Epithelial cell of esophagus (primary cell): ENCODE data around the gene MCRIP1.

Experiments
- DNase-seq: peaks from one replicate; pipeline ENCODE4 v3.0.0; 2010; ENCODE audit warnings: low read depth
- H3K4me3 ChIP-seq: 2 replicates; pipeline ENCODE4 v1.5.1; 2011; ENCODE audit warnings: mild to moderate bottlenecking, low read length, control low read depth
- TF ChIP-seq, protein P1 (sequence below): IDR thresholded peaks from 2 replicates; pipeline ENCODE4 v1.5.1; 2011; ENCODE audit warnings: low read depth, mild to moderate bottlenecking, low read length, control low read depth, inconsistent platforms; ENCODE audit not compliant: insufficient read depth; ENCODE audit errors: missing control alignments

The MCRIP1 gene

DNA sequence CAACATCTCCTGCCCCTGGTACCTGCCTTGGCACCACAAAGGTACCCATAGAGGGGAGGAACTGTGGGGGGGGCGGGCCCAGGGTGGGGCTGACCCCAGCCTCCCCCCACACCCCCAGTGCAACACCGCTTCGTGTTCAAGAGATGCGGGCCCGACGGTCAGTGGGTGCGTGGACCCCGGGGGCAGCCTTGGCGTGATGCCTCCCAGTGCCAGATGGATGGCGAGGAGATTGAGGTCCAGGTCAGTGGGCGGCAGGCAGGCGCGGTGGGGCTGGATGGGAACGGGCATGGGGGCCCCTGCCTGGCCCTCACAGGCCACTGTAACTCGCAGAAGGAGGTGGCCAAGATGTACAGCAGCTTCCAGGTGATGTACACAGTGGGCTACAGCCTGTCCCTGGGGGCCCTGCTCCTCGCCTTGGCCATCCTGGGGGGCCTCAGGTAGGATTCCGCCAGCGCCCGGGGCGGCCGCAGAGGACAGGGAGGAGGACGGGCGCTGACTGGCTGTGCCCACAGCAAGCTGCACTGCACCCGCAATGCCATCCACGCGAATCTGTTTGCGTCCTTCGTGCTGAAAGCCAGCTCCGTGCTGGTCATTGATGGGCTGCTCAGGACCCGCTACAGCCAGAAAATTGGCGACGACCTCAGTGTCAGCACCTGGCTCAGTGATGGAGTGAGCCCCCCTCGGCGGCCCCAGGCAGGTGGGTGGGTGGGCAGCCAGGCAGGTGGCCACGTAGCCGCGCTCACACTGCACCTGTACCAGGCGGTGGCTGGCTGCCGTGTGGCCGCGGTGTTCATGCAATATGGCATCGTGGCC is 22.0 kb downstream of the MCRIP1 start:
- no peak for DNase-seq
- TF ChIP-seq, protein P1, sequence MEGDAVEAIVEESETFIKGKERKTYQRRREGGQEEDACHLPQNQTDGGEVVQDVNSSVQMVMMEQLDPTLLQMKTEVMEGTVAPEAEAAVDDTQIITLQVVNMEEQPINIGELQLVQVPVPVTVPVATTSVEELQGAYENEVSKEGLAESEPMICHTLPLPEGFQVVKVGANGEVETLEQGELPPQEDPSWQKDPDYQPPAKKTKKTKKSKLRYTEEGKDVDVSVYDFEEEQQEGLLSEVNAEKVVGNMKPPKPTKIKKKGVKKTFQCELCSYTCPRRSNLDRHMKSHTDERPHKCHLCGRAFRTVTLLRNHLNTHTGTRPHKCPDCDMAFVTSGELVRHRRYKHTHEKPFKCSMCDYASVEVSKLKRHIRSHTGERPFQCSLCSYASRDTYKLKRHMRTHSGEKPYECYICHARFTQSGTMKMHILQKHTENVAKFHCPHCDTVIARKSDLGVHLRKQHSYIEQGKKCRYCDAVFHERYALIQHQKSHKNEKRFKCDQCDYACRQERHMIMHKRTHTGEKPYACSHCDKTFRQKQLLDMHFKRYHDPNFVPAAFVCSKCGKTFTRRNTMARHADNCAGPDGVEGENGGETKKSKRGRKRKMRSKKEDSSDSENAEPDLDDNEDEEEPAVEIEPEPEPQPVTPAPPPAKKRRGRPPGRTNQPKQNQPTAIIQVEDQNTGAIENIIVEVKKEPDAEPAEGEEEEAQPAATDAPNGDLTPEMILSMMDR: no peak
- no peak overlapping the region for H3K4me3 ChIP-seq

DNA sequence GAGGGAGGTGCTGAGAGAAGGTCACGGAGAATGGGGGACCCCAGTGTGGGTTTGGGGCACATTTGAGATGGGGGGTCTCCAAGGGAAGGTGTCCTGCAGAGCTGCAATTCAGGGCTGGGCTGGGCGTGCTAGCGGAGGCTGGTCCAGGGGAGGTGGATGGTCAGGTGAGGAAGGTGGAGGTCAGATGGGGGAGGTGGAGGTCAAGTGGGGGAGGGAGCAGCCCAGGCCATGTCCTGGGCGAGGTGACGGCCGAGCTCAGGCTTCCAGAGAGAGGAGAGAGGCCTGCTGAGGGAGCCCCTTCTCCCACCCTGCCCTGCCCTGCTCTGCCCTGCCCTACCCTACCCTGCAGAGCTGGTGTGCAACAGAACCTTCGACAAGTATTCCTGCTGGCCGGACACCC is 22.6 kb downstream of the MCRIP1 start:
- H3K4me3 ChIP-seq: no peak overlapping the region
- TF ChIP-seq, protein P1: no peak
- no peak for DNase-seq

DNA sequence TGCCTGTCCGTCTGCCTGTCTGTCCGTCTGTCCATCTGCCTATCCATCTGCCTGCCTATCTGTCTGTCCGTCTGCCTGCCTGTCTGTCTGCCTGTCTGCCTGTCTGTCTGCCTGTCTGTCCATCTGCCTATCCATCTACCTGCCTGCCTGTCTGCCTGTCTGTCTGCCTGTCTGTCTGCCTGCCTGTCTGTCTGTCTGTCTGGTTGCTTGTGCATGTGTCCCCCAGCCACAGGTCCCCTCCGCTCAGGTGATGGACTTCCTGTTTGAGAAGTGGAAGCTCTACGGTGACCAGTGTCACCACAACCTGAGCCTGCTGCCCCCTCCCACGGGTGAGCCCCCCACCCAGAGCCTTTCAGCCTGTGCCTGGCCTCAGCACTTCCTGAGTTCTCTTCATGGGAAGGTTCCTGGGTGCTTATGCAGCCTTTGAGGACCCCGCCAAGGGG is 23.5 kb downstream of the MCRIP1 start:
- H3K4me3 ChIP-seq: no peak overlapping the region
- DNase-seq: no peak
- TF ChIP-seq, protein P1: no peak

DNA sequence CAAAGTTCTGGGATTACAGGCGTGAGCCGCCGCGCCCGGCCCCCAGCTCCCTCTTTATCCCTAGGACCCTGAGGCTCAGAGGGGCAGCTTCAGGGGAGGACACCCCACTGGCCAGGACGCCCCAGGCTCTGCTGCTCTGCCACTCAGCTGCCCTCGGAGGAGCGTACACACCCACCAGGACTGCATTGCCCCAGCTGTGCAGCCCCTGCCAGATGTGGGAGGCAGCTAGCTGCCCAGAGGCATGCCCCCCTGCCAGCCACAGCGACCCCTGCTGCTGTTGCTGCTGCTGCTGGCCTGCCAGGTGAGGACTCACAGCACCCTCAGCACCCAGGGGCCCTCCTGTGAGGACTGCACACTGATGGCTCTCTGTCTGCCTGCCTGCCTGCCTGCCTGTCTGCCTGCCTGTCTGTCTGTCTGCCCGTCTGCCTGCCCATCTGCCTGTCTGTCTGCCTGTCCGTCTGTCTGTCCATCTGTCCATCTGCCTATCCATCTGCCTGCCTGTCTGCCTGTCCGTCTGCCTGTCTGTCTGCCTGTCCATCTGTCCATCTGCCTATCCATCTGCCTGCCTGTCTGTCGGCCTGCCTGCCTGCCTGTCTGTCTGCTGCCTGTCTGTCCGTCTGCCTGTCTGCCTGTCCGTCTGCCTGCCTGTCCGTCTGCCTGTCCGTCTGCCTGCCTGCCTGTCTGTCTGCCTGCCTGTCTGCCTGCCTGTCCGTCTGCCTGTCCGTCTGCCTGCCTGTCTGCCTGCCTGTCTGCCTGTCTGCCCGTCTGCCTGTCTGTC is 24.1 kb downstream of the MCRIP1 start:
- TF ChIP-seq, protein P1: no peak
- H3K4me3 ChIP-seq: no peak overlapping the region
- DNase-seq: no peak

DNA sequence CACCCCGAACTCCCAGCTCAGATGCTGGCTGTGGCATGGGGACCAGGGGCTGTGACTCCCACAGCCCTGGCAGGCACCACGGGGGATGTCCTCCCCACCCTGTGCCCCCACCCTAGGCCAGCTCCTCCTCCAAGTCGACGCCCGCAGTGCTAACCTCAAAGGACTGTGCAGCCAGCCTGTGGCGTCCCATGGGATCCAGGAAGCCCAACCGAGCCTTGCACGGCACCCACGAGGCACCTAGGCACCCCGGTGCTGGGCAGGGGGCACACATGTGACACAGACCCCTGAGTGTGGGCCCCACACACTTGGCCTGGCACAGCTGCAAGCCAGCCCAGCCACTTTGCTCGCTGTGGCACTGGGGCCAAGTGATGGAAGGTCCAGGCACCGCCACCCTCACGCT is 25.3 kb downstream of the MCRIP1 start:
- DNase-seq: no peak
- H3K4me3 ChIP-seq: no peak overlapping the region

DNA sequence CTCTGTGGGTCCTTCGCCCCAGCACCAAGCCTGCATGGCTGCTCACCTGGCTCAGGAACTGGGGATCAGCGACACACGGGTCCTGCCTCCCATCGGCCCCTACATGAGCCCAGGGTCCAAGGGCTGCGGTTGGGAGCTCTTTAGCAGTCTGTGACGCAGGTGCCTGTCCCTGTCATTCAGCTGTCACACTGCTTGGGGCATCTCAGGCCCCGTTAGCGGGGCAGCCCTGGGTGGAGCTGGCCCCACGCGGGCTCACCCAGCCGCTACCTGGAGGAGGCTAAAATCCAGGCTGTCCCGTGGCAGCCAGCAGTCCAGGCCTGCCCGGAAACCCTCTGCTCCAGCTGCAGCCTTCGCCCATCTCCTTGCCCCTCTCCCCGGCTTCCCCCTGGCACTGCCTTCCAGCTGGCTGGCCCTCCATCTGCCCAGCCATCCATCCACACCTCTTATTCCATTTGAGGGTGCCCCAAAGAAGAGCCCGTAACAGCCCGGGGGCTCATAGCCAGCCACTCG is 25.8 kb downstream of the MCRIP1 start:
- H3K4me3 ChIP-seq: no peak overlapping the region
- TF ChIP-seq, protein P1: no peak
- no peak for DNase-seq

More for the DNA sequence above, 25.3 kb downstream of the MCRIP1 start:
- TF ChIP-seq, protein P1: no peak
